ENCODE measurements around the gene WSCD1. TPM values are rescaled to one million over a fixed set of nuclear protein-coding genes. Genes with fewer than 3 reads are reported as not detected.

WSCD1 gene
- total and polyA plus RNA-seq, 8 donors, result 1.2 to 4.1 (median 2.6) TPM

DNA sequence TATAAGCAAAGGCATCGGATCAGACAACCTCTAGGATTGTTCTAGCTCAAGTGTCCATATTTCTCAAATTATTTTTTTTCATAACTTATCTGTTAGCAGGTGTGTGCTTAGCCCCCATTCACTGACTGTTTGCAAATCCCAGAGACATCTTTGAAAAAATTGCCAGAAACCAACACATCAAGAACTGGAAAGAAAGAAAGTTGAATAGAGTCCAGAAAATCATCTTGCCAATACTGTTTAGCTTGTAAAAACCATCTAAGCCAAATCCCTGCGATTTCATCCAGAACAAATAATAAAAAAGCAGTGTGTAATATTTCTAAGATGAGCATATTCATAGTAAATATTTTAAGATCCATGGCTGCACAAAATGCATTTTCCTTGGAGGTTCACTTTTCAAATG is 64.5 kb downstream of the WSCD1 start:
- WGBS, 2 donors, result 67 to 82% methylated on average over 2 of the region's 2 CpGs
- no peak for ATAC-seq

DNA sequence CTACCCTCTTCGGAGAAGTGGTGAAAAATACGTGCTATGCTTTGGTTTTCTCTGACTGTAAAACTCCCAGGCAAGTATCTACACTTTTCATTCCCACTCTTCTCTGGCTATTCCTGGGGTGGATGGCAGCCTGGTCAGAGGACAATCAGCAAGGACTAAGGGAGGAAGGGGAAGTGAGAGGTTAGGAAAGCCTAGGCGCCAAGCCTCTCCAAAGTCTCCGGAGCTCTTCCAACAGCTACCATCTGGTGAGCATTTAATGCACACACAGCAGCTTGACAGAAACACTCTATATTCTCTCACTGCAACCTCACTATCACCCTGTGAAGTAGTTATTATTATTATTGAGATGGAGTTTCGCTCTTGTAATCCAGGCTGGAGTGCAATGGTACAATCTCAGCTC is 65.1 kb downstream of the WSCD1 start:
- TF ChIP-seq, protein P1, sequence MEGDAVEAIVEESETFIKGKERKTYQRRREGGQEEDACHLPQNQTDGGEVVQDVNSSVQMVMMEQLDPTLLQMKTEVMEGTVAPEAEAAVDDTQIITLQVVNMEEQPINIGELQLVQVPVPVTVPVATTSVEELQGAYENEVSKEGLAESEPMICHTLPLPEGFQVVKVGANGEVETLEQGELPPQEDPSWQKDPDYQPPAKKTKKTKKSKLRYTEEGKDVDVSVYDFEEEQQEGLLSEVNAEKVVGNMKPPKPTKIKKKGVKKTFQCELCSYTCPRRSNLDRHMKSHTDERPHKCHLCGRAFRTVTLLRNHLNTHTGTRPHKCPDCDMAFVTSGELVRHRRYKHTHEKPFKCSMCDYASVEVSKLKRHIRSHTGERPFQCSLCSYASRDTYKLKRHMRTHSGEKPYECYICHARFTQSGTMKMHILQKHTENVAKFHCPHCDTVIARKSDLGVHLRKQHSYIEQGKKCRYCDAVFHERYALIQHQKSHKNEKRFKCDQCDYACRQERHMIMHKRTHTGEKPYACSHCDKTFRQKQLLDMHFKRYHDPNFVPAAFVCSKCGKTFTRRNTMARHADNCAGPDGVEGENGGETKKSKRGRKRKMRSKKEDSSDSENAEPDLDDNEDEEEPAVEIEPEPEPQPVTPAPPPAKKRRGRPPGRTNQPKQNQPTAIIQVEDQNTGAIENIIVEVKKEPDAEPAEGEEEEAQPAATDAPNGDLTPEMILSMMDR (IDR thresholded peaks at IDR 0.05), result no peak
- FAIRE-seq, result no peak

More for the DNA sequence above, 64.5 kb downstream of the WSCD1 start:
- Histone ChIP-seq H3K36me3 (no peaks in the 10 kb centered on the region), H3K4me3 (no peak overlapping the region), H3K27ac (no peak overlapping the region), H3K27me3 (peaks cover 0 to 4% (median 0%) of the 10 kb centered on the region in 4 donors), H3K9me3 (no peaks in the 10 kb centered on the region), H3K4me1 (no peaks in the 10 kb centered on the region)
- FAIRE-seq (no peak), DNase-seq (no peak)
- intact Hi-C loops (cut with DNase I), result no loop called here
- TF ChIP-seq, protein P1 (IDR thresholded peaks at IDR 0.05), result no peak

DNA sequence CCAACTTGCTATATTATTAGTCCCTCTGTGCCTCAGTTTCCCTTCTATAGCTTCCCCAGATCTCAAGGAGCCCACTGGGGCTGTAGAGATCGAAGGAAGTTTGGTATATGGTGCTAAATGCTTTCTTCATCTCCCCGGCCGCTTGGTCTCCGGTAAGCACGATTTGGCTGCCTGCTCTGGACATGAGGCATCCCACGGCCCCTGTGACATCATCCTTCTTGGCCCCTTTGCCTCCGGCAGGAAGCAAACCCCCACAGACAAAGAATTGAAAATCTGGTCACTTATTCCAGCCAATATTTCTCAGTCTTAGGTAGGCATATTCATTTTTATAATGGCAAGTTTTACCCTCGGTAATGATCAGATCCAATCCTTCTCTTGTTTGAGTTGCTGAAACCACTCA is 65.8 kb downstream of the WSCD1 start:
- Histone ChIP-seq H3K27ac (no peak overlapping the region), H3K4me1 (no peaks in the 10 kb centered on the region), H3K9me3 (no peaks in the 10 kb centered on the region), H3K4me3 (no peak overlapping the region), H3K36me3 (no peaks in the 10 kb centered on the region), H3K27me3 (peaks cover 0 to 4% (median 0%) of the 10 kb centered on the region in 4 donors)
- intact Hi-C loops (cut with DNase I), result no loop called here
- no peak for FAIRE-seq
- TF ChIP-seq, protein P1 (IDR thresholded peaks at IDR 0.05), result no peak
- ATAC-seq, result no peak
- DNase-seq, result no peak
- 70 to 81% methylated on average over 8 of the region's 8 CpGs for WGBS, 2 donors

More for the DNA sequence above, 65.1 kb downstream of the WSCD1 start:
- Histone ChIP-seq H3K4me3 (no peak overlapping the region), H3K27me3 (peaks cover 0 to 4% (median 0%) of the 10 kb centered on the region in 4 donors), H3K27ac (no peak overlapping the region), H3K9me3 (no peaks in the 10 kb centered on the region), H3K4me1 (no peaks in the 10 kb centered on the region), H3K36me3 (no peaks in the 10 kb centered on the region)
- ATAC-seq (no peak), DNase-seq (no peak)
- intact Hi-C loops (cut with DNase I), result no loop called here
- 56 to 67% methylated on average over 5 of the region's 5 CpGs for WGBS, 2 donors

DNA sequence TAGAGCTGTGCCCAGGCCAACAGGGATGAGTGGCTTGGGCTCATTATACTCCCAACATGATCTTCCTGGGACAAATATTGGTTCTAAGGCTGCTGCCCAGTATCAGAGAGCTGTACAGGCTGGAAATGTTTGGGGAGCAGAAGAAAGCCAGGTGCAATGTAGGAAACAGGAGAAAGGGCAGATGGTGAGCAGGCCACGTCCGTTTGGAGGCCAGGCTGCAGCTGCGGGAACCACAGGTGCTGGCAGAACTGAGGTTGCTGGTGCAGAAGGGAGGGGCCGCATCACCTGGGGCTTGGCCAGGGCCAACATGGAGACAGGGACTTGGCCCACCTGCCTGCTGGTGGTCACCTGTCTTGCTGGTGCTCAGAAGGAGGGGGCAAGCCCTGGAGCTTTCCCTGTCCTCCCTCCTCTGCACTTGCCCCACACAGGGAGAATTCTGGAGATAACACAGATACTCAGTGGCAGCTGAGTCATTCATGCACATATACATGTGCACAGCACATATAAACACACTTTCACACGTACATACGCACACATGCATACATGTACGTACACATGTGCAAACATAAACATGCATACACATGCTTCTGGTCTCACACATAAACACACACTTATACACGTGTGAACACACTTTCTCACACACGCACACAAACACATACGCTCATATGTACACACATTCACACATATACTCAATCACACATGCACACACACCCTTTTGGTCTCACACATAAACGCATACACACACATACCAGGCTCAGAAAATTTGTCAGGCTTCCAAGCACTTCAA is 67.7 kb downstream of the WSCD1 start:
- DNase-seq, result no peak
- Histone ChIP-seq H3K4me1 (no peaks in the 10 kb centered on the region), H3K36me3 (no peaks in the 10 kb centered on the region), H3K27ac (no peak overlapping the region), H3K9me3 (no peaks in the 10 kb centered on the region), H3K4me3 (no peak overlapping the region), H3K27me3 (peaks cover 0 to 4% (median 0%) of the 10 kb centered on the region in 4 donors)
- no peak for FAIRE-seq
- TF ChIP-seq, protein P1 (IDR thresholded peaks at IDR 0.05), result no peak
- ATAC-seq, result no peak
- intact Hi-C loops (cut with DNase I), result no loop called here
- WGBS, 2 donors, result 62 to 70% methylated on average over 11 of the region's 11 CpGs
